ENCODE results near the gene AMOTL2.

AMOTL2 gene

DNA sequence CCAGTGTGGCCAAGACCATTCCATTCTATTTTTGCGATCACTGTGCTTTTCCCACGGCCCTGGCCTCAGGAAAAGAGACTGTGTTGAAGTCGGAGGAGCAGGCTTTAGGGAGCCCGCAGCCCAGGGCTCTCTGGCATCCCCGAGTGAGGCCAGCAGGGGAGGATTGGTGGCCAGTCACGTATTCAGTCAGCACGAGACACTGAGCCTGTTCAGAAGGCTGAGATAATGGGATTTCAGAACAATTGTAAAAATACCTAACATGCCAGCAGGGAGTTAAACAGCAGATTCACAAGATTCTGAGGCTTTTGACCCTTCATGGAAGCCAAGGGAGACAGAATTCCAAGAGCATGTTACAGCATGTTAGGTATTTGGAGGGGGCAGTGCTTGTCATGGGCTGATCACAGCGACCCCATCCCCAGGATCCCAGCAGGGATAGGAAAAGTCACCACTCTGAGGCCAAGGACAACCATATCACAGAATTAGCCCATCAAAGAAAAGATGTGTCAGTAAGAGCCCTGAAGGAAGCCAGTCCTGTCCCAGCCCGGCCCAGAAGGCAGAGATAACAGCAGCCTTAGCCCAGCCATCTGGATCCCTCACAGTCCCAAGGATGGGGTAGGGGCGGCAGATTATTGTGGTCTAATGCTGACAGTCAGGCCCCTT, 40.6 kb downstream of the AMOTL2 start:
- DNase-seq (ENCODE audit: low read depth in 3 of 3) = no peak

DNA sequence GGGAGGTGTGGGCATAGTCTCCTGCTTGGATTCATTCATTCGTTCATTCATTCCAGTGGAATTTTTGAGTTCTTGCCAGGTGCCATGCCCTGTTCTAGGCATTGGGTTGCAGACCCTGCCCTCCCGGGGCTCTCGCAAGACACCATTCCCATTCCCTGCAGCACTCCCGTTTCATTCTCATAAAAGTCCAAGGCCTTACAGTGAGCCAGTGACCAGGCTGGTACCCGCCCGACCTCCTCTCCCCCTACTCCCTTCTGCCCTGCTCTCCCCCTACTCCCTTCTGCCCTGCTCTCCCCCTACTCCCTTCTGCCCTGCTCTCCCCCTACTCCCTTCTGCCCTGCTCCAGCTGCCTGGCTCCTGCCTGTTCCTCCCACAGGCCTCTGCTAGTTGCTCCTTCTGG, 41.9 kb downstream of the AMOTL2 start:
- DNase-seq (ENCODE audit: low read depth in 3 of 3) = no peak

DNA sequence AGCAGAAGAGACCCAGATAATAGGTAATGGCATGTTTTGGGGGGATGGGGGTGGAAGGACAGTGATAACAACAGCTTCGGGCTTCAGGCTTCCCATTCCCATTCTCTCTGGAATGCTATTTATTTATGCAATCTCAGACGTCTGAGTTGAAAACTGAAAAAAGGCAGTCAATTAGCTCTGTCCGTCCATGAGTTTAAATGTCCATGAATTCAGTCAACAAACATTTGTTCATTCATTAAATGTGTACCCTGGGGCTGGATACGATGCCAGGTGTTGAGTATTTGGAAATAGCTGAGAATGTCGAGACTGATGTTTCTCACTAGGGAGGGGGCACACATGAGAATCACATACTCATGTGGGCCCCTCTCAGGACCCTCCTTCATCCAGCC, 42.4 kb downstream of the AMOTL2 start:
- DNase-seq (ENCODE audit: low read depth in 3 of 3) = no peak

DNA sequence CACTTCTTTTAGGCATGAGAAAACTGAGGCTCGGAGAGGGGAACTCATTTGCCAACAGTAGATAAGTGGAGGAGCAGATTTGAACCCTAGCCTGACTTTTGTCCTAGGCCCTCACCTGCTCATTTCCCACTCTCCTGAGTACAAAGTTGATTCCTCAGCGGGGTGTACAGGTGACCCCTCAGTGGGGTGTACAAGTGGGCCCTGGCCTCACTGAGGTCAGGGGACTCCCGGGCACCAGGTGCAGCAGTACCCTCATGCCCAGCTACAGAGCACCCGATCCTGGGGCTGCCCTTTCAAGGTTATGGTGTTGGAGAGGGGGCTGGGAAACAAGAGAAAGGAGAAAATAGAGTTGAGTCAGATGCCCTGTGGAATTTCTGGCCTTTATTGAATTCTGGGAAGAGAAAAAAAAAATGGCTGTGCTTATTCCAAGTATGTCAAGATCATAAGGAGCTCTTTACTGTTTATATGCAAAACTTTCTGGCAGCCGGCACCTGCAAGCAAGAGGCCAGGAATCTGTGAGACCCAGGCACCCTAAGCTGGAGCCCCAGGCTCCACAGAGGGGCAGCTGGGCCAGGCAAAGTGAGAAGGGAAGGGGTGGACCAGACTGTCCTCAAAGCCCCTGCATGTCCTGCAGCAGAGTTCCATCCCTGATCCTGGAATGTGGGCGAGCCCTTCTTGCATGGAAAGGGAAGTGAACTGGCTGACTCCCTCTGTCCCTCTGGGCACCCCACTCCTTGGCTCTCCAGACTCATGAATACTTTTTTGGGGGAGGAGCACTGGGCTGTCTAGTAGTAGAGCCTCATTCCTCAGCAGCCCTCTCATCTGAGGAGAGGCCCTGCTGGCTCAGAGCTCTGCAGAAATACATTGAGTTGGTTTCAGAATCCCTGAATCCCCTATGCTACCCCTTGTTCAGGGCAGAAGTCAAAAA, 43.1 kb downstream of the AMOTL2 start:
- no peak for DNase-seq (ENCODE audit: low read depth in 3 of 3)

DNA sequence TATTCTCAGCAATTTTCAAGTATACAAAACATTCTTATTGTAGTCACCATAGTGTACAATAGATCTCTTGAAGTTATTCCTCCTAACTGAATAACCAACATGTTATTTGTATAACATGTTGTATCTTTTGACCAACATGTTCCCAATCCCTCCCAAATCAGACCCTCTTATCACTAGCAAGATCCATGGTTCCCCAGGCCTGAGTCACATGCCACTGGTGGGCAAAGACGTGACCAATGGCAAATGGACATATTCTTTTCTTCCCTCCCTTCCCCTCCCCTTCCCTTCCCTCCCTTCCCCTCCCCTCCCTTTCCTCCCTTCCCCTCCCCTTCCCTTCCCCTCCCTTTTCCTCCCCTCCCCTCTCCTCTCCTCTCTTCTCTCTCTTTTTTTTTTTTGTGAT, 45.4 kb downstream of the AMOTL2 start:
- no peak for DNase-seq (ENCODE audit: low read depth in 3 of 3)

DNA sequence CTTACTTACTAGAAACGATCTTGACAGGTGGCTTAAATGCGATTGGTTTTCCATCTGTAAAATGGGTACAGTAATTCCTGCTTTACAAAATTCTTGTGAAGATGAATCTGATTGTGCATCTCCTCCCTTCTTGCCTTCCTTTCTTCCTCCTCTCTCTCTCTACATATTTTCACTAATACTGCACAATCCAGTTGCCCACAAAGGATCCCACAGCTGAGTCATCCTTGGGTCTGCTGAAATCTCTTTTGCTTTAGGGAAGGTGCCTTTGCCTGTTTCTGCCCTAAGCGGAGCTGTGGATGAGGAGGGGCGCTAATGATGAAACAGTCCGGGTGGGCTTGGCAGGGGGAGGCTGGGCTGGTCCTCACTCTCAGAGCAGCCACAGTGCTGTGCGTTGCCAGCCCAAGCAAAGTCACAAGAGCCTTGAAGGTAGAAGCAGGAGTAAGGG, 46.1 kb downstream of the AMOTL2 start:
- DNase-seq (ENCODE audit: low read depth in 3 of 3) = no peak

DNA sequence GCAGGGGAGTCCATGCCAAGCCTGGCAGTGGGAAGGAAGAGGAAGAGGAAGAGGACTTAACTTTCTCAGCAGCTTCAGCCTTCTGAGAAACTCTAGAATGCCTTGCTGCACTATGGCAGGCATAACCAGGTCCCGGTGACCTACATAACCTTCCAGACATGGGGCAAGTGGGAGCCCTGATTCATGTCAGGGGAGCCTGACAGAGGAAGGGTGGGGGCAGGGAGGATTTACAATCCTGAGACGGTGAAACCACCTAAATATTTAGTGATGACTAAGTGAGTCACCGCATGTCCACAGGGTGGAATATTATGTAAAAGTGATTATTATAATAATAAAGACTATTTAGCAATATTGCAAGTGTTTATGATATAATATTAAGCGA, 46.7 kb downstream of the AMOTL2 start:
- no peak for DNase-seq (ENCODE audit: low read depth in 3 of 3)

DNA sequence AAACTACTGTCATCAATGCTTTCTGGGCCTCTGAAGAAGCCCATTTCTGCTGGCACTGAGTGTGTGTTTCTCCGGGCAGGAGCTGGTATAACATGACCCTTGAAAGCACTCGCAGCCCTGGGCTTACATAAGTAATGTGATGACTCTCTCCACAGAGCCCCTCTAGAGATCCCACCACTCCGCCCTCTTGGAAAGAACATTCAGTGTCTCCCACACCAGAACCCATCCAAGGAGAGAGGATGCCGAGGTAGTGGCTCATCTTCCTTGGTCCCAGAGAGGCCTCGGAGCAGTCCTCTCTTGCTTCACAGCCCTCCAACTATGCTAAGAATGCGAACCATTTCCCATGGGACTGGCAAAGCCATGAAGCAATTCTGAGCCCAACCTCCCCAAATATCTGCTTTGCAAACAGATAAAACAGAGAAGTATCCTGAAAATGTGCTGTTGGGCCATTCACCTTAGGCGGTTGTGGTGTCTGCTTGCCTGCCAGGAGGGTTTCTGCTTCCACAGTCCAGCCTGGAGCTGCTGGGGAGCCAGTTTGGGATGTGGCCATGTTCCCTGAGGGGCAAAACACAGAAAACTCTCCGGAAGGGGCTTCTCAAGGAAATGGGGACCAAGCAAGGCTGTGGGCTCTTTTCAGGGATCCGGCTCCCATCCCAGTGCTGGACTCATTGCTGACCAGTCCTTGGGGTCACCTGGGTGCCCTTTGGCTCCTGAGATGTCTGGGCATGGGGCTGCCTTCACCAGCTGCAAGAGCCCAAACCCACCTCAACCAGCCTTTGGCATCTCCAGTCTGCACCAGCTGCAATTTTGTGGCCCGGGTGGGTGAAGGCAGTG, 47.3 kb downstream of the AMOTL2 start:
- DNase-seq (ENCODE audit: low read depth in 3 of 3) = no peak

DNA sequence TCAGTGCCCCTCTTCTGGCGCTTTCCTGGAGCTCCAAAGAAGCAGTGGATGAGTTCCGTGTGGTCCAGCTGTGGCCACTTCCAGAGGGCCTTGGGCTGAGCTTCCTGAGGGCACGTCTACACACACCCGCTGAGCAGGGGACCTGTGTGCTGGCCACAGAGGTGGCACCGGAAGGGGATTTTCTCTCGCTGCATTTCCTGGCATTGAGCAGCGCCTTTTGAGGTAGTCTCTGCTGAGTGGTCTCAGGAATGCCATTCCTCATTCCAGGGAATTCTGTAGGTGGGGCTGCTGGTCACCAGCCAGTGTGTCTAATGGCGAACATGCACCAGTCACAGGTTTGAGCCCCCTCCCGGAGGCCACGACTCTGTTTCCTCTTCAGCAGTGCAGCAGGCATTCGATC, 48.1 kb downstream of the AMOTL2 start:
- no peak for DNase-seq (ENCODE audit: low read depth in 3 of 3)

DNA sequence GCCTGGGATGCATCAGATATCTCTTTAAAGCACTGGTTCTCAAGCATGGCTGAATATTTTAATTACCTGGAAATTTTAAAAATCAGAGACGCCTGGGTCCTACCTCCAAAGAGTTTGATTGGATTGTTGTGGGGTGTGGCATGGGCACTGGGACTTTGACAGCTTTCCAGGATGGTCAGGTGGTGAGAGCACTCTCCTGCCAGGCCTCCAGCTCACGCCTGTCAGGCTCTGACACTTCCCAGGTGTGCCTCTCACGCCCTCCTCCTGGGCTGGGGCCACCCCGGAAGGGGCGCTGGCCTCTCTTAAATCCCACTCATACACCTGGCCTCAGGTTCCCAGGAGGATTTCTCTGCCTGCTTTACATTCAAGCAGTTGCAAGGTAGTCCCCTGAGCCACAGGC, 48.5 kb downstream of the AMOTL2 start:
- no peak for DNase-seq (ENCODE audit: low read depth in 3 of 3)

DNA sequence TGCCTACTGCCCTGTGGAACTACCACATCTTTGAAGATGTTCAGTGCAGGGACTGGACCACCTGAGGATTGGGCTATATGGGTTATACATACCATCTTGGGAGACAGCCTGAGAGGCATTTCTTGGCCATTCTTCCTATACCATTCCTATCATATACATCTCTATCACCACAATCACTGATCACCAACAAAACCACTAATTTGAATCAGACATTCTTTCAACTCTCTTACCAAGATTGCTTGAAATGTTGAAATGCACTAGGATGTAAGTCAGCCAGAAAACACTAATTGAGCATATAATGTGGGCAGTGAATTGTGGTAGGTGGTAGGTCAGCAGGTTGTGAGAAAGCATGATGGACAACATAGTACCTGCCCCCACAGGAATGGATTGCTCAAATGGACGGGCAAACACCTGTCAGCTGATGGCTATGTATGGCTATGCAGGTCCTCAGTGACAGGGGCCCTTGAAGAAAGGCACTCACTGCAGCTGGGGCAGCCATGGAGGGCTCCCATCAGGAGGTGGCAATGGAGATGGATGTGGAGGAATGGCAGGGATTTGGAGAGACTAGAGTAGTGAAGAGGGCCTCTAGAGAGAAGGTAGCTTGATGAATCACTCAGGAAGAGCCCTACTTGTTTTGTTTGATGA, 49.1 kb downstream of the AMOTL2 start:
- no peak for DNase-seq (ENCODE audit: low read depth in 3 of 3)

DNA sequence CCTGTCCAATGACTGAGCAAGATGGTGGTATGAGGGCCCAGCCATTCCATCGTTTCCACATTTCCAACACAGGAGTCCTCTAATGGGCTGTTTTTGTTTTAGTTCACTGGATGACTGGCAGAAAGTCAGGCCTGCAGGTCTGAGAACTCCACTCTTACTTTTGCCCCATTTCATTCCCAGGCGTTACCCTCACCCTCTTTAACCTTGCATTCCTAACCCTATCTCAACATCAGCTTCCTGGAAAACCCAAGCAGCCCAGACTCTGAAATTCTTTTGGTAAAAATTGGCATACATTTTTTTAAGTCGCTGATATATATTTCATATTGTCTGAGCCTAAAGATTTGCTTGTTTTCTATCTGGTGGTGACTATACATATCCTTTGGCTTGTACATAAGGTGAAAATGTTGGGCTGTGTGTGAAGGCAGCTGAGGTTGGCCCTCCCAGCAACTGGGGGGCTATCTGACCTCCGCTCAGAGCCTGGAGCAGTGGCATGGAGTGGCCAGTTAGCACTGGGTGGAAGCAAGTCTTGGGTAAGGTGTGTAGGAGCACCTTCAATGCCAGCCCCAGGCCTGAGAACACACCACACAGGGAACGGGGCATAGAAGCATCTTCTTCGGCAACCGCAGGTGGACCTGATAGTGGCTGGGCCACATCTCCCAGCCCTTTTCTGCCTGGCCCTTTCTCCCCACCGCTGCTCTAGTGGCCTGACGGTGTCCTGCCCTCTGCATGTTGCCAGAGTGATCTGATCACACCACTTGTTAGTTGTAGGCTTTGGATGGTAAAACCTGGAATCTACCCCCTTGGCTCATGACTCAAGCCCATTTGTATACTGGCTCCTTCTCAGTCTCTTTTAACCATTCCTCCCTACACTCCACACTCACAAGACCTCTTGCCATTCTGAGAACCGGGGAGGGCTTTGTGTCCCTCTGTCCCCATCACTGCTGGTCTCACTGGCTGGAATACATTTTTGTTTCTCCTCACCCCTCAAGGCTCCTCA, 50.0 kb downstream of the AMOTL2 start:
- no peak for DNase-seq (ENCODE audit: low read depth in 3 of 3)

DNA sequence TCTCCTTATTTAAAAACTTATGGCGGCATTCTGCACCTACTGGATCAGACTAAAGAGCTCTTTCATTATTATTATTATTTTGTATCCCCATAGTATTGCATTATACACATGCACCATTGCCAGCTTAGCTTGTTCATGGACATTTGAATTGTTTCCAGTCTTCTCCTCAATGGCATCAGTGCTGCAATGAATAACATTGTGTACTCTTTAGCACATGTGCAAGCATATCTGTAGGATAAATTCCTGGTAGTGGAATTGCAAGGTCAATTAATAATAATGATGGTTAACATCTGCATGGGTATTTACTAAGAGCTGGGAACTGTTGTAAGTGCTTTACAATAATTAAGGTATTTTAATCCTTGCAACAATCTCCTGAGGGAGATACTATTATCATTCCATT, 52.0 kb downstream of the AMOTL2 start:
- no peak for DNase-seq (ENCODE audit: low read depth in 3 of 3)

DNA sequence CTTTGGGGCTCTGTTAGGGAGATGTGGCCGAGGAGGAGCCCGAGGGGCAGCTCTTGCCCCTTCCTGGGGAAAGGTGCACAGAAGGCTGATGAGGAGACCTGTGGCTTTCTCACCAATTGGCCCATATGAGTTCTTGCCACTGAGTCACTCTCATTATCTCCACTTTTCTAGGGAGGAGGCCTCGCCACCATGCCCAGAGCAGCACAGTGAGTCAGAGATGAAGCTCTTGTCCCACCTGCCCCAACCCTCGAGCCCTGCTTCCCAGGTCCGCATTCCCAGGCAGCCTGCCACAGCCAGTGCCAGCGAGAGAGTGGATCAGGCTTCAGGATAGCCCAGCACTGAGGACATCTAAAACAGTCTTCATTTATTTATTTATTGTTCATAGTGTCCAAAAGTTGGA, 53.5 kb downstream of the AMOTL2 start:
- DNase-seq (ENCODE audit: low read depth in 3 of 3) = no peak

DNA sequence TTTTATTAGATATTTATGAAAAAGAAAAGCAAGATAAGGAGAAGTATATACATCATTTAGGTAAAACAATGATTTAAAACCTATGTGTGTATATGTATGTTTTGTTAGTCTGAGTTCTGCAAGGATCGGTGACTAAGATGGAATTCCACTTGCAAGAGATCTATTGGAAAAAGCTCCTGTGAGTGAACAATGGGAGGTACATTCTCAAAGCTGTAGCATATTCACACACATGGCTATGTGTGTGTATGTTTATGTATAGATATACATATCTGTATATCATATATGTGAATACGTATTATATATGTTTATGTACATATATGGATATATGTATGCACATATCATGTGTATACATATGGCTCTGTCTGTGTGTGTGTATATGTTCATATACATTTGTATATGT, 54.3 kb downstream of the AMOTL2 start:
- no peak for DNase-seq (ENCODE audit: low read depth in 3 of 3)

DNA sequence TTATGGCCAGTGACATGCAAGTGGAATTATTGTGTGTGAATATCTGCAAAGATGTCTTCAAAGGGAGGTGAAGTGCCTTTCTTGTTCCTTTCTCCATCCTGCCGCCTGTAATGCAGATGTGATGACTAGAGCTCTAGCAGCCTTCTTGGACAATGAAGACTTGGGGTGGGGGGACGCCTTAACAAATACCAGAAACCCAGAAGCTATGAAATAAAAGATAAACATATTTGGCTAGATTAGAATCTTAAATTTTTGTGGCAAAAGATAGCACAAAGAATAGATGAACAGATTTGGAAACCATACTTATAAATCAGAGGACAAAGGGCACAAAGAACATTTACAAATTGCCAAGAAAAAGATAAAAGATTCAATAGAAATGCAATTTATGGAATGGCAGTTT, 56.1 kb downstream of the AMOTL2 start:
- DNase-seq (ENCODE audit: low read depth in 3 of 3) = no peak

DNA sequence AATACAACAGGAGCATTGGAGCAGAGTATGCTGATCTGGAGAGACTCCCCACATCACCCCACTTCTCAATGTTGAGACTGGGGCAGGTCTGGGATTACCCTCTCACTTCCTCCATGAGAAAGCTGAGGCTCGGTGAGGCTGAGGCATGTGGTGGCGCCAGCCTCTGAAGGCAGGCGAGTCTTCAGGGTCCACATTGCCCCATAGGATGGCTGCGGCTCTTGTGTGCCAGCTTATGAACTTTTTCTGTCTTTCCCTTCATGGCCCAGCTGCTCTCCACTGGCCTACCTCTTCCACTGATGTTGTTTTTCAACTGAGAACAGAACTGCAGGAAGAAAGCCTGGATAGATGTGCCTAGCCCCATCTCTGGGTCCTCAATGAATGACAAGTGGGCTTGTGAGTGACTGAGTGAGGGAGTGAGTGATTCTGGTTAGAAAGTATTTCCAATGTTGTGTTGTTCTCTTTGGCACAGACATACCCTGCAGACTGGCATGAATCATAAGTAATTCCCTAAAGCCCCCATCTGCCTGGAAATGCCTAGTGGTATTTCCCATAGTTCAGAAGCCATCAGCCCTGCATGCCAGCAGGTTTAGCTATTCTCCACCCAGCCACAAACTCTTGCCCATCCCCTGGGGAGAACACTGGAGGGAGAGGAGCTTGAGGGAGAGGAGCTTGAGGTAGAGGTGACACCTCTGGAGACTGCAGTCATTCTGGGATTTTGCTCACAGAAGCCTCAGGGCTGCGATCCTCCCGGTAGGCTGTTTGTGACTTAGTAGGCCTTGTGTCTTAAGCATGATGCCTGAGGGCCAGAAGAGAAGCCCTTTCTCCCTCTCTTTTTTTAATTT, 56.9 kb downstream of the AMOTL2 start:
- DNase-seq (ENCODE audit: low read depth in 3 of 3) = no peak

DNA sequence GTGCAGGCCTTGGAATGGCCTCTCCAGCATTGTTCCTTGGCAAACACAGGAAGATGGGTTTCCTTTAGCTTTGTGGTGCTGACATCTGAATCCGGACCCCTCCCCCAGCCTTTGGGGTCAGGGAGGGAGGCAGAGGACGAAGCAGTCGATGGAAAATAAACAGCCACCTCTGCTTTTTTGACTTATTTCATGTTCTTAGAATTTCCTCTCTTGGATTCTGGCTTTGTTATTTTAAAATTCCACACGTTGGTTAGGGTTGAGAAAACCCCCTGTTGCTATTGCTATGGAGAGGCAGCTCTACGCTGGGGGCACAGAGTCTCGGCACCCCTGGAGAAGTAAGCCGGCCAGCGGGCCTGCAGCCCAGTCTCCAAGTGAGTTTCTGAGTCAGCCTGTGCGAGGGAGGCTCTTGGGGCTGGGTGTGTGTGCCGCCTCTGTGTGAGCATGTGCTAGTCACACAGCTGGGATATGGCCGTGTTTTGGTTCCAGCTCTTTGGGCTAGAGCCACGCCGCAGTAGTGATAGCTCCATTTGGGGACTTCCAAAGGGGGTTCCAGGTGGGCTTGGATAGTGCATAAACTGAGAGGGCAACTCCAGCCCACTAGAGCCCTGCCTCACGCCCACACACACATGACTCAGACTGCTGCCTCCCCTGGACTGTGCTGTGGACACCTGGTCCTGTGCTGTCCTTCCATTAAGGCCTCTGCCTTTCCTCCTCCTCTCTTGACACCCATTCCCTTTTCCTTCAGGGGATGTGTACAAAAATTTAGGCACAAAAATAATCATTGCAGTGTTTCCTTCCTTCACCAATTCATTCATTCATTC, 58.8 kb downstream of the AMOTL2 start:
- DNase-seq (ENCODE audit: low read depth in 3 of 3) = no peak
